GM21447 (cell line): ENCODE measurements around the gene WFIKKN2.
"Not testable (repeated sequence)": the region's sequence is repeated elsewhere in the genome, so short reads cannot be mapped to it uniquely, and the experiment has no call there.

Experiments used
- ATAC-seq: cut with Tn5 transposase; IDR thresholded peaks from one replicate; pipeline ENCODE4 v1.9.1; 2021; ENCODE audit not compliant: unreplicated experiment

The WFIKKN2 gene

DNA sequence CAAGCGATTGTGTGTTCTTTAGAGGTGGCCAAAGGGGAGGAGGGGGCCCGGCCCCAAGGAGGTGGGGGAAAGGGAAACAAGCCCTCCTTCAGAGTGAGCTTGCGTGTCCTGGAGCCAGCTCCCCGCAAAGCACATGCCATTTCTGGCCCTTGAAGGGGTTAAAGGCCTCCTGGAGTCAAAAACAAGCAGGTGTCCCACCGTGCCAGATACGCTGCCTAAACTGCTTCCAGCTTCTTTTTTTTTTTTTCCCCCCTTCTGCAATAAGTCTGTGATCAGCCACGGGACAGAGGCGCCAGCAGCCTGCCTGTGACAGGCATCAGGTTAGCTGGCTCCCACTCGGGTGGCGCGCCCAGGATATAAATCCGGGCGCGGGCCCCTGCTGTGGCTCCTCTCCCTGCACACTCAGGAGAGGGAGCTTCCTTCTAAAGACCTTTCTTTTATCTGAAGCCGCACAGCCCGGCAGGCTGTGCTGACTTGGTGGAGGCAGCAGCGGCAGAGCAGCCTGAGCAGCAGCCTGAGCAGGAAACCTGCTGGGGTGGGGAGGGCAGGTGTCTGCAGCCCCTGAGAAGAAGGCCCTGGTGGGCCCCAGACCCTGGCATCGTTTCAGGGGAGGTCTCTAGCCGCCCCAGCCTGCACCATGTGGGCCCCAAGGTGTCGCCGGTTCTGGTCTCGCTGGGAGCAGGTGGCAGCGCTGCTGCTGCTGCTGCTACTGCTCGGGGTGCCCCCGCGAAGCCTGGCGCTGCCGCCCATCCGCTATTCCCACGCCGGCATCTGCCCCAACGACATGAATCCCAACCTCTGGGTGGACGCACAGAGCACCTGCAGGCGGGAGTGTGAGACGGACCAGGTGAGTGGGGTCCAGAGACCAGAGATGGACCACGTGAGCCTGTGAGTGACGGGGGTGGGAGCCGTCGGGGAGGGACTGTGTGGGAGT, at the start of gene WFIKKN2:
Gene WFIKKN2, plus strand, starts transcription at position 286 of the 934 bp plus-strand sequence. Its CDS starts 352 bp downstream, at position 638.
- no peak for ATAC-seq

DNA sequence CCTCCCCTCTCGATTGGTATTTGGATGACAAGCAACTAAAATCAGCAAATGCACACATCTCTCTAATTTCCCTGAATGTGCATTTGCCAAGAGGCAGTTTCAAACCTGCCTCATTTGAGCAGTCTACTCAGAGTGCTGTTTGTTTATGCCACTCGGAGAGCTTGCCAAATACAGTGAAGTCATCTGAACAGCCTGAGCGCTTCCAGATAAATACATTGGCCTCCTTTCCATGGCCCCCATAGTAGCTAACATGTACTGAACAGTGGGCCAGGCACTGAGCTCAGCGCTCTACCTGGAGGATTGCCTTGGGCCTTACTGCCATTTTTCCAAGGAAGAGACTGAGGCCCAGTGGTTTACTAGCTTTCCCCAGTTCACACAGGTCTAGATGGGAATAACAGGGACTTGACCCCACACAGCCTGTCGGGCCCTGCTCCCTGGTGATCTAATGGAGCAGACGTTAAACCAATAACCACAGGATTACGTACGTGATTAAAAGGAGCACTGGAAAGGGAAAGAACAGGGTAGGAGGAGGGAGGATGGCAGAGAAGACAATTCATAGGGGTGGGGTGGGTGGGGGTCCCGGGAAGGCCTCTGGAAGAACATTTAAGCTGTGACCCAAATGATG, 49.3 kb upstream of the WFIKKN2 start:
- no peak for ATAC-seq

- ATAC-seq: no peak
Observed at GRCh38 chr17:50787106-50787505, 48.3 kb upstream of the WFIKKN2 start.

GRCh38 chr17:50790618-50791017, 44.8 kb upstream of the WFIKKN2 start:
- ATAC-seq: no peak

GRCh38 chr17:50792132-50792531, 43.3 kb upstream of the WFIKKN2 start:
- no peak for ATAC-seq

GRCh38 chr17:50793007-50793406, 42.4 kb upstream of the WFIKKN2 start:
- no peak for ATAC-seq

DNA sequence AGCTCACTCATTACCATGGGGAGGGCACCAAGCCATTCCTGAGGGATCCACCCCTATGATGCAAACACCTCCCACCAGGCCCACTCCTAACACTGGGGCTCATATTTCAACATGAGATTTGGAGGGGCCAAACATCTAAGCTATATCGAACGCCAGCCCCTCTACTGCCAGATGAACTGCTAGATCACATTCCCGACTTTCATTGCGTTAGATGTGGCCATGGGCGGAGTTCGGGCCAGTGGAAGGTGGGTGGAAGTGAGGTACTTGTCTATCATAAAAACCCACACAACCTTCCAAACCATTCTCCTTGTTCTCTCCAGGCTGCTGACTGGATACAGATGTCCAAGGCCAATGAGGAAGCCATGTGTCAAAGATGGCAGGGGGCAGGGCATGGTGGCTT, 41.0 kb upstream of the WFIKKN2 start:
- ATAC-seq: no peak

GRCh38 chr17:50797135-50797810, 38.1 kb upstream of the WFIKKN2 start:
- ATAC-seq: no peak

DNA sequence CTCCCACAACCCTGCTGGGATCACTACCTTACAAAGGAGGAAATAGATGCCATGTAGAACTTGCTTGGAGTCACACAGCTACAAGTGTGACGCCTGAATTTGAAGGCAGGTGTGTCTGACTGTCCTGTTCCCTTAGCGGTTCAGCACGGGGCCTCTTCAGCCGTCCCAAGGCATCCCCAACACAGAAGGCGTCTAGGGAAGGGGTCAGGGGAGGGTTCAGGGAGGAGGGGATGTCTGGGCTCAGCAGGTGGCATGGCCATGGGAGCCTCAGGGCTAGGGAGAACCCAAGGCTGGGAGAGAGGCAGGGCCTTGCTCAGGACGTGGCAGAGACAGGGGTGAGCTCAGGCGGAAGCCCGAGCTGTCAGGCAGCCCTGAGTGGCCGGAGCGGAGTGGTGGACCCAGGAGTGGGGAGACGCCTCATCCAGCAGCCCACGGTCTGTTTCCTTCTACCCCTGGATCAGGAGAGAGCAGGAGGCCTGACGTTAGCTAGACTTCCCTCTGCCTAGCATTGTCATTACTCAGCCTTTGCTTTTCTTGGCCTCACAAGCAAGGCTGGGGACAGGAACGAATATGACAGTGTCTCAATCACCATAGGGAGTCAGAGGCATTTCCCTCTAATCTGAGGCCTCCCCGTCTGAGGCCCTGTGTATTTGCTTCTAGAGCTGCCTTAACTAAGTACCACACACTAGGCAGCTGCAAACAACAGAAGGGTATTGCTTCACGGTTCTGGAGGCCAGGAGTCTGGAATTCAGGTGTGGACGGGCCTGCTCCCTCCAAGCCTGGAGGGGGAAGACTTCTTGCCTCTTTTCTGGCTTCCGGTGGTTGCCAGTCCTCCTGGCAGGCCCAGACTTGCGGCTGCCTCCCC, 36.7 kb upstream of the WFIKKN2 start:
- no peak for ATAC-seq

GRCh38 chr17:50799582-50799981, 35.8 kb upstream of the WFIKKN2 start:
- ATAC-seq: no peak

DNA sequence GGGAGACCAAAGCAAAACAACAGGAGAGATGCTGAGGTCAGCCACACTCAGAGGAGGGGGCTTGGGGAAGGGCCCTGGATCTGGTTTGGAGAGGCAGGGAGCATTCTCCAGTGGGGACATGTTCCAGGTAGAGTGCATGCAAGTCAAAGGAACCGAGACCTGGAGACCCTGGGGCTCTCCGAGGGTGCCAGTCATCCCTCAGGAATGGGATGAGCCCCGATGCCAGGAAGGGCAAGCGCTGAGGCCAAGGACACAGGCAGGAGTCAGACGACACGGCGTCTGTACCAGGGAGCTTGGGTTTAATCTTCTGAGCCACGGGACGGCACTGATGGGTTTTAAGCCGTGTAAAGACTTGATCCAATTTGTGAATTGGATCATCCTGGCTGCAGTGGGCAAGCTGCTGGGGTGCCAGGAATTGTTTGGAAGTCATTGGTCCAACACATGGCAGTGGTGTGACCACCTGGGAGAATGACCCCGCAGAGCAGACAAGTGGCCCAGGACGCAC, 35.1 kb upstream of the WFIKKN2 start:
- no peak for ATAC-seq

- no peak for ATAC-seq
Observed at GRCh38 chr17:50802609-50803571, 32.5 kb upstream of the WFIKKN2 start.

GRCh38 chr17:50803676-50804075, 31.7 kb upstream of the WFIKKN2 start:
- ATAC-seq: no peak

DNA sequence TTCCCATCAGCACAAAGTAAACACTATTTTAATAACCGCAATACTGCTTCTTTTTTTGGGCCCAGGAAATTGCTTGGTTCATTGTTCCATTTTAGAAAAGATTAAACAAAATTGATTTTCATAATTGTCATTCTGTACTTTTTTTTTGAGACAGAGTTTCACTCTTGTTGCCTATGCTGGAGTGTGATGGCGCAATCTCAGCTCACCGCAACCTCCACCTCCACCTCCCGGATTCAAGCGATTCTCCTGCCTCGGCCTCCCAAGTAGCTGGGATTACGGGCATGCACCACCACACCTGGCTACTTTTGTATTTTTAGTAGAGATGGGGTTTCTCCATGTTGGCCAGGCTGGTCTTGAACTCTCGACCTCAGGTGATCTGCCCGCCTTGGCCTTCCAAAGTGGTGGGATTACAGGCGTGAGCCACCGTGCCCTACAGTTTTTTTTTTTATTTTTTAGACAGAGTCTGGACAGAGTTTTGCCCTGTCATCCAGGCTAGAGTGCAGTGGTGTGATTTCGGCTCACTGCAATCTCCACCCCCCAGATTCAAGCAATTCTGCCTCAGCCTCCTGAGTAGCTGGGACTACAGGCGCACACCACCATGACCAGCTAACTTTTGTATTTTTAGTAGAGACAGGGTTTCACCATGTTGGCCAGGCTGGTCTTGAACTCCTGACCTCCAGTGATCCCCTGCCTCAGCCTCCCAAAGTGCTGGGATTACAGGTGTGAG, 30.5 kb upstream of the WFIKKN2 start:
- ATAC-seq: not testable (repeated sequence)

GRCh38 chr17:50805486-50805885, 29.9 kb upstream of the WFIKKN2 start:
- ATAC-seq: no peak

GRCh38 chr17:50806141-50806643, 29.2 kb upstream of the WFIKKN2 start:
- ATAC-seq: no peak

DNA sequence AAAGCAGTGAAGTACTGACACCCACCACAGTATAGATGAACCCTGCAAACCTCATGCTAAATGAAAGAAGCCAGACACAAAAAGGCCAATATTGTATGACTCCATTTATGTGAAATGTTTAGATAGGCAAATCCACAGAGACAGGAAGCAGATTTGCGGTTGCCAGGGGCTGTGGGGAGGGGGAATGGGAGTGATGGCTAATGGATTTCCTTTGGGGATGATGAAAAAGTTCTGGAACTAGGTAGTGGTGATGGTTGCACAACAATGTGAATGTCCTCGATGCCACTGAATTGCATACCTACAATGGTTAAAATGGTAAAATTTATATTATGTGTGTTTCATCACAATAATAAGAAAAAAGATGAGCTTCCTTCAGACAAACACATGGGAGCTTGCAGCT, 28.4 kb upstream of the WFIKKN2 start:
- no peak for ATAC-seq

GRCh38 chr17:50807675-50808074, 27.7 kb upstream of the WFIKKN2 start:
- ATAC-seq: no peak

DNA sequence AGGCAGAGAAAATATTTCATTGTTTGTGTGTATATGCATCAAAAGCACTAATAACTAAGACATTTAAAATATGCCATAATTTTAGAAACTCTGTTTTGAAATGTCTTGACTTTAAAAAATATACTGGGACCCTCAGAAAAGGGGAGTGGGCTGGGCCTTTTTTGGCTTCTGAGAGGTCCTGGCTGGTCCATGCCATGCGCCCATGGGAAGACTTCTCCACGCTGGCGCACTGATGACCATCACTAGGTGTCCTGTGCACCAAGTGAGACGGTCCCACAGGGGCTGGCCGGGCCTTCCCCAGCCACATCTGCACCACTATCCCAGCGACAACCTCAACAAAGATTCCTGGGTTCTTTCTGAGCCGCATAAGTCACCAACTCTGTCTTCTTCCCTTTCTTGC, 27.0 kb upstream of the WFIKKN2 start:
- no peak for ATAC-seq
